Left ventricle myocardium superior (tissue), 1 donor: ENCODE data around the gene CPA3. TPM values are rescaled to one million over a fixed set of nuclear protein-coding genes. Genes with fewer than 3 reads are reported as not detected.

ENCODE experiments used
- ATAC-seq: fragments of 200-7000 bp; cut with Tn5 transposase; one replicate; pipeline ENCODE4 v1.9.1; 2020; ENCODE audit warnings: mild to moderate bottlenecking, moderate library complexity
- DNase-seq: peaks from one replicate; pipeline ENCODE4 v3.0.0-alpha.2; 2020
- intact Hi-C: fragments of 100-400 bp; cut with micrococcal nuclease; formaldehyde crosslinking; loops from one replicate; pipeline ENCODE4 v1.11.0; 2022
- total RNA-seq: library from RNA; stranded (reverse); fragmentation: NEBNext Ultra II Directional; extraction: Animal tissue kit (Norgen Biotek cat#: 25700); gene quantifications from one replicate; pipeline ENCODE4 v1.2.1, GENCODE V29; 2021
- donor health status: DM: no; HTN: yes; CAD: no; lungs with severe emphysema.

CPA3 gene
- total RNA-seq, 1 donor from 2014 or later, result 2.0 TPM

DNA sequence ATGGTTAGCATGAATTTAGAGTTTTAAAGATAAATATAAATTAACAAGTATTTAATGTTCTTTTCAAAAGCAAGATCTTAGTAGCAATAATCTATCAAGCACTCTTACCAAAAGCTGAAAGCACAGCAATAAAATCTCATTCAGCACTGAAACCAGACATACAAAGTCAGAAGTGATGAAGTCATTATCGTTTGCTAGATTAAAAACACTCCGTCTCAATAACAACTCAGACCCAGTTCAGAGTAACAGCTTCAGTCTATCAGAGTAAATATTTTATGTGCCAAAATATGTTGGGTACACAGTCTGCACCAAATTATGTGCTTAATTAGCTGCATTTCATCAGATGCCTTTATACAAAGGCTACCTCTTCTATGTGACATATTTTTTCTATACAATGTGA is 41.6 kb downstream of the CPA3 start:
- ATAC-seq (no peak), DNase-seq (no peak)
- intact Hi-C loops, result no loop called here

DNA sequence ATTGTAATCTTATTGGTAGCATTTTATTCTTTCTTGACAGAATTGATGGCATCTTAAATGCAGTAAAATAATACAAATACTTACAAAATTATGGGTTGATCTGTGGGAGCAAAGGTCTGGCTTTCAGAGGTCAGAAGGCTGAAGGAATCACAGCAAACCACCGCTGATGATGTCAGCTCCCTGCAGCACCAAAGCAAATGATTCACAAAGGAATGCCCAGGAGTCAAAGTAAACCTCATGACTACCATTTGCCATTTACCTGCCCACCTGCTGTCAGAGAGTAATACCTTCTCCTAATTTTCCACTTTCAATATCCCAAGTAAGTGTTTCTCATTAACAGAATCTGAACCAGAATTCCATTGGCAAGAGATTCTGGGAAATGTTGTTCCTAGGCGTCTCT is 46.1 kb downstream of the CPA3 start:
- DNase-seq (no peak), ATAC-seq (no peak)
- intact Hi-C loops, result no loop called here

DNA sequence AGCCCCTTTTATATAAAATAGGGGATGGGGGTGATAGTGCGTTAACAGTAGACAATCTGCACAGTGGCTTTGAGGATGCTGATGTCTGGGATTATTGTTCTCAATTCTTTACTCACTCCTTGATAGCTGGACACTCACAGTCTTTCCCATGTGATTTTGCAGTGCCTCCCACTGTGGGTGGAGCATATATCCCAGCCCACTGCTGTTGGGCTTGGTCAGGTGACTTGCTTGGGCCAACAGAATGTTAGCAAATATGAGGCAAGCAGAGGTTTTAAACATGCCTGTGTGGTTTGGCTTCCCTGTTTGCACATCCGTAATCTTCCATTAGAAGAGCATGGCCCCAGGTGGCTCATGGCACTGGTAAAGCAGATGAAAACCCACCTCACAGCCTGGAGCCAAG is 46.5 kb downstream of the CPA3 start:
- intact Hi-C loops, result no loop called here
- no peak for ATAC-seq
- DNase-seq, result no peak

DNA sequence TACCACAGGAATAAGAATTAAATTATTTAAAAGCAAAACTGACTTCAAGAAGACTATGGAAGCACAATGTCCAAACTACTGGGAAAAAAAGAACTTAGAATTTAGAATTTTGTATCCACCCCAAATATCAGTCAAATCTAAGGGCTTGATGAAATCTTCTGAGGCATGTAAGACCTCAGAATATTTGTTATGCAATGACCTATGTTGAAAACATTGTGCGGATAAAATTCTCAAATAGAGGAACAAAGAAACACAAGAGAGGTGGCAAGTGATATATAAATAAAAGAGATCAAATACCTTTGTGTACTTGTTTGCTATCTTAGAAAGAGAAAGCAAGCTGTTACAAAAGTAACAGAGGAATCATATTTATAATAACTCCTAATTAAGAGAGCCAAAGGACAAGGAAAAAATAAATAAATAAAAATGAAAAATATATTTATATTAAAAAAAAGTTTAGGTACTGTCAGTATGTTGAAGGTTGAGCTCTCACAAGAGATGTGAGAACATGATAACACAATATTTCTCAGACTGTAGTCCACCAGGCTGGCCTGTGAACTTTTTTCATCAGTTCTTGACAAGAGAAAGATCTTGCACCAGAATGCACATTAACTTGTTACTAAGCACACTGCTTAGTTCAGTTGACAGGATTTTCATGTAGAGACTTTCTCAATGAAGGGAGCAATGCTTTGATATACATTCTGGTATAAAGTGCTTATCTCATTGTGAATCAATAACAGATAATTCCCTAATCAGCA is 50.0 kb downstream of the CPA3 start:
- intact Hi-C loops, result no loop called here
- no peak for DNase-seq

DNA sequence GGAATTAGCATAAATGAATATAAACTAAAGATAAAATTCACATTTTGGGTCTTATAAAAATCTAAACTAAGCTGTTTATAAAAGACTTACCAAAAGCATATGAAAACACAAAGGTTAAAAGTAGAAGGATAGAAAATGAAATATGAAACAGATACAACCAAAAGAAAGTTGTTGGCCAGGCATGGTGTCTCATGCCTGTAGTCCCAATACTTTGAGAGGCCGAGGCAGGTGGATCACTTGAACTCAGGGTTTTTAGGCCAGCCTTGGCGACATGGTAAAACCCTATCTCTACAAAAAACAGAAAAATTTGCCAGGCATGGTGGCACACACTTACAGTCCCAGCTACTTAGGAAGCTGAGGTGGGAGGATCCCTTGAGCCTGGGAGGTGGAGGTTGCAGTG is 51.0 kb downstream of the CPA3 start:
- no peak for ATAC-seq
- intact Hi-C loops, result no loop called here

More for the DNA sequence above, 50.0 kb downstream of the CPA3 start:
- ATAC-seq, result no peak

DNA sequence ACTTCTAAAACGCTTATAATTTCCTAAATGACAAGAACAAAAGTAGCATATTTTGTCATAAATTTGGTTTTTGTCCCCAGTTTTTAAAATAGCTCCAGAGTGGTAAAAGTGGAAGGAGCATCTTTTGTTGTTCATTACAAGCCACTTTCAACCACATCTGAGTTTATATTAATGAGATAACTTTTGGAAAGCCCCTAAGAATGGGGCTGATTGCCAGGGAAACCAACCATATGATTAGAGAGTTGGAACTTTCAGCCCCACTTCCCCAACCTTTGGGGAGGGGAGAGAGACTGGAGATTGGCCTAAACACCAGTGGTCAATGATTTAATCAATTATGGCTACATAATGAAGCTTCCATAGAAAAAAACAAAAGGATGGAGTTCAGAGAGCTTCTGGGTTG is 57.4 kb downstream of the CPA3 start:
- intact Hi-C loops, result no loop called here
- DNase-seq (no peak), ATAC-seq (no peak)

More for the DNA sequence above, 51.0 kb downstream of the CPA3 start:
- no peak for DNase-seq

DNA sequence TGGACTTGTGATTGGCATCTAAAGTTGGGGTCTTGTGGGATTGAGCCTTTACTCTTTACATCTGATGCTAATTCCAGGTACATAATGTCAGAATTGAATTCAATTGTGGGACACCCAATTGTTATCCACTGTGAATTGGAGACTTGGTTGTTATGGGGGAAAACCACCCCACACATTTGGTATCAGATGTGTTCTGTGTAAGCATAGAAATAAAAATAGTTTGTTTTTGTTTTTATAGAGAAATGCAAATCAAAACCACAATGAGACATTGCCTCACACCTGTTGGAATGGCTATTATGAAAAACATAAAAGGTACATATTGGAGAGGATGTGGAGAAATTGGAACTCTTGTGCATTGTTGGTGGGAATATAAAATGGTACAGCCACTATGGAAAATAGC is 58.5 kb downstream of the CPA3 start:
- intact Hi-C loops, result no loop called here
- no peak for DNase-seq
- ATAC-seq, result no peak

DNA sequence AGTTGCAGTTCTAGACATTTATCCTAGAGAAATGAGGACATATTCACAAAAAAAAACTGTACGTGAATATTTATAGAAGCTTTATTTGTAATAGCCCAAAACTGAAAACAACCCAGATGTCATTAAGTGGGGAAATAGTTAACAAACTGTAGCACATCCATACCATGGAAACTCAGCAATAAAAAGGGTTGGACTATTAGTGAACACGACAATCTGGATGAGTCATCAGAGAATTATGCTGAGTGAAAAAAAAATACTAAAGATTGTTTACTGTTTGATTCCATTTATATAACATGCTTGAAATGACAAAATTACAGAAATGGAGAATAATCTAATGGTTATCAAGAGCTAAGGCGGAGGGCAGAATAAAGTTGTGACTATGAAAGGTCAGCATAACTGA is 59.5 kb downstream of the CPA3 start:
- ATAC-seq (no peak), DNase-seq (no peak)
- intact Hi-C loops, result no loop called here

DNA sequence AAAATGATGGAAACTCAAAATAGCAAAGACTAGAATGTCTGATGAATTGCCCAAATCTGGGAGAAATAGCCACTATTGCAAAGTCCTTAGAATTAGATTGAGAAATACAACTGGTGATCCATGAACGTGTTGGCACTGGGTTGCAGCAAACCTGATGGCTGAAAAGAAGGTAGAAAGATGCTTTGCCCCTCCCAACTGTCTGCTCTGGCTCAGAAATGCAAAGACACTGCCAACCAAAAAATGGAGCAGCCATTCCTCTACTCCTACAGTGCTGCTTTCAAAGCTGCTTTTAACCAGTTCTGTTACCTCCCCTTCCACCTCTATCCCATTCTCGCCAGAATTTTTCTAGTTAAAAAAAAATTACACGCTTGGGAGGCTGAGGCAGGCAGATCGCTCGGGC is 60.7 kb downstream of the CPA3 start:
- no peak for ATAC-seq
- DNase-seq, result no peak
- intact Hi-C loops, result no loop called here

DNA sequence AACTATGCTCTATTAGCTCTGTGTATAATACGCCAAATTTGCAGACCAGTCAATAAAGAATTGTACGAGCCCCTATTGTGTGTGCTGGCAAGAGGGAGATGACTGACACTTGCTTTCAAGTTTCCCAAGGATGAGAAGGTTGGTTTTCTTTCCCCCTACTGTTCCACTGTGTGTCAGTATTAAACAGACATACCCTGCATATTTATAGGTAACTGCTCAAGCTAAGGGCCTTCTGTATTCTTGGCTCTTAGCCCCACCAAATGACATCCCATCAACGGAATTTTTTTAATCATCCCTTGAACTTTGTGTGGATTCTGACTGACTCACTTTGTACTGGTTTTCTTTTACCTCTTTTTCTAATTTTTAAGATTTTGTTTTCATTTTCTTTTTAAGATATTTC is 65.7 kb downstream of the CPA3 start:
- intact Hi-C loops, result no loop called here

DNA sequence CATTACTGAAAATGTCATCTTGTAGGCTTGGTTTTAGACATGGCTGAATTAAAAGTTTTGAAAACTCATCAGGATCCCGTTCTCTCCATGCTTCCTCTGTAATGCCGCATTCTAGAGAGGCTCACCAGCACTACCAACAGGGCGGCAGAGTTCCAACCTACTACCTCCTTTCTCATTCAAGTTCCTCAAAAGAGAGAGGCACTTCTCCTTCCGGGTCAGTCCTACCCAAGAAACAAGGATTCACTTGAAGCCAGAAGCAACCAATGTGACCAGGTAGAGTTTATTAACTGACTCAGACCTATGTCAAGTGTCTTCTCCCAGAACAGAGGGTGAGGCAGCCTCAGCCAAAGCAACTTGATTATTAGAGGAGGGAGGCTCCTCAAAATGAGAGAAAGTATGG is 66.5 kb downstream of the CPA3 start:
- DNase-seq (no peak), ATAC-seq (no peak)
- intact Hi-C loops, result no loop called here

More for the DNA sequence above, 65.7 kb downstream of the CPA3 start:
- ATAC-seq, result no peak
- no peak for DNase-seq

DNA sequence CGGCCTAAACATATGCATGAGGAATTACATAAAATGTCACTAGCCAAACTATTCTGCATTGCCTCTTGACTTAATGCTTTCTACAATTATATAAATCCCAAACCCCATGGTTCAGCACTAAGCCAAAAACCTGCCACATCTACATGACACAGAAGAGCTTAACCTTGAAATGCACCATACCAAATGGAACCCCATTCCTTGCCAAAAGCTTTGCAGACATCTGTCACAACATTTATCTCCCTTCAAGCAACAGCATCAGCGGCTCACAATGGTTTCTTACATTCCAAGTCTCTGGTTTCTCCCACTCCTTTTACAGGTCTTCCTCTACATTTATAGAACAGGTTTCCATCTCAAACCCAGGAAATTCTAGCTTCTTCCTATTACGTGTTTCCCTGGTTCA is 67.9 kb downstream of the CPA3 start:
- DNase-seq, result no peak
- intact Hi-C loops, result no loop called here
- ATAC-seq, result no peak

DNA sequence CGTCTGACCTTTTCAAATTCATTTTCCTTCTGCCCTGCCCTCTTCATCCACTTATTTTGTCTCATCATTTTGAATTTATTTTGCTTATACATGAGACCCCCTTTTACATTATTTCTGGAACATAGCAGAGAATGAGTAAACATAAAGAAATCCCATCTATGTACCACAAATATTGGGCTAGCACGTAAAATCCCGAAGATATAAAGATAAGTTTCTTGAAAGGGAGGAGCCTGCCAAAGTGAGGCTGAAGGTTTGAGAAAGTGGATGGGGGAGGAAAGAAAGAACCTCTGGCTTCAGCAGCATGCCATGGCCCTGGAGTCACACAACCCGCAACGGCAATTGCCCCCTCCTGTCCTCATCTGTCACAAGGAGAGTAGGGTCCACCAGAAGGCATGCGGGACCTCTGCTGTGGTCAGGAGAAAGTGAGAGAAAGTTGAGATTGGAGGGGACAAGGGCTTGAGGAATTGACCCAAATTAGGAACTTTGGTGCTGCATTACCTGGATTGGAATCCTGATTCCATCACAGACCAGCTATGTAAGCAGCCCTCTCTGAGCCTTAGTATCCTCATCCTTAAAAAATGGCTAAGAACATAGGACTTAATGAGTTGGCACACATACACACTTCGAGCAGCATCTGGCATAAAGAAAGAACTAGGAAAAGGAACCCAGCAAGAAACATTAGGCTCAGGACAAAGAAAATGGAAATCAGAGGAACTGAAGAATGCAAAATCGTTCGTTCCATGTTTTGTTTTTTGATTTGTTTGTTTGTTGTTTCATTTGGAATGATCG is 72.6 kb downstream of the CPA3 start:
- intact Hi-C loops, result no loop called here
- DNase-seq, result no peak
- ATAC-seq, result no peak

DNA sequence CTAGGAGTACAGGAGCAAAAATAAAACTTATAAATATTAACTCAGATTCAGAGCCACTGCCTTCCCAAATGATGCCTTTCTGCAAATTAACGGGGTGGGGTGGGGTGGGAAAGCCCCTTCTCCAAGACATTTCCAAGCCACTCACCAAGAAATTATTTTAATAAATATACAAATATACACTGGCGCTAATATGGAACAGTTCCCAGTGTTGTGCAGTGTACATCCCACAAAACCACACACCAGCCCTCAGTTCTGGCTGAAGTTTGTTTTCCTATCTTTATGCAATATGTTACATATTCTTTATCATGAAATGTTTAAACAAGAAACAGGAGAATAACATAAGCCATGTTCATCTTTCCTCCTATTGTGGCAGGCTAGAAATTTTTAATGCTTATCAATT is 73.2 kb downstream of the CPA3 start:
- DNase-seq, result no peak
- no peak for ATAC-seq
- intact Hi-C loops, result no loop called here

DNA sequence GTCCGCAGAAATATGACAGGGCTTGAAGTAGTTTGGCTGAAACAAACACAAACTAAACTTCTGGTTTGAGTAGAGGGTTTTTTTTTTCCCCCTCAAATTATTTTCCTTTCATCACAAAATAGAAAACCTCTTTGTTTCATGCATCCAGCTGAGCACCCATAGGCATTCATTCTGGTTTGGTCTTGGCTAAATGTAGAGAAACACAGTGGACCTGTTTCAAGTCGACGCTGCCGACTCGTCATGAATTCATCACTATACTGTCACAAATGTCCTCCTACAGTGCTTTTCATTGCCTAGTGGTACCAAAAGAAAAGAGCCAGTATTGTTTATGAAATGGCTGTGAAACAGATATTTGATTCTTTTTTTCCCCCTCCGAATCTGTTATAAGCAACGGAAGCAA is 73.8 kb downstream of the CPA3 start:
- intact Hi-C loops, result no loop called here
- ATAC-seq (no peak), DNase-seq (no peak)

DNA sequence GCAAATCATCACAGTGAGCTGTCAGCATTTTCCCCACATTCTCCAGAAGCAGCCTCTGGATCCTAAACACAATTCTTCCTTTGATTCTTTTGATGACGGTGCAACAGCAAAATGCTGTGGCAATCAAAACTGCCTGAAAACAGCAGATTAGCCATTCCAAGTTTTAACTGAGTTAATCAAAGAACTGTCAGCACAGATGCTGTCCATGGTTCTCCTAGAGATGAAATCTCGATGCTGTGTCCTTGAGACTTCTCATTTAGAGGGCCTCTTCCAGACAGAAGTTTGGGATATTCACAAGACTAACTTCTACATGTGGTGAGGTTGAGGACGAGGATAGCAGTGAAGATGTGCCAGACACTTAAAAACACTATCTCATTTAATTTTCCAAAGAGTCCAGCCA is 75.9 kb downstream of the CPA3 start:
- intact Hi-C loops, result no loop called here
- no peak for ATAC-seq
- DNase-seq, result no peak

DNA sequence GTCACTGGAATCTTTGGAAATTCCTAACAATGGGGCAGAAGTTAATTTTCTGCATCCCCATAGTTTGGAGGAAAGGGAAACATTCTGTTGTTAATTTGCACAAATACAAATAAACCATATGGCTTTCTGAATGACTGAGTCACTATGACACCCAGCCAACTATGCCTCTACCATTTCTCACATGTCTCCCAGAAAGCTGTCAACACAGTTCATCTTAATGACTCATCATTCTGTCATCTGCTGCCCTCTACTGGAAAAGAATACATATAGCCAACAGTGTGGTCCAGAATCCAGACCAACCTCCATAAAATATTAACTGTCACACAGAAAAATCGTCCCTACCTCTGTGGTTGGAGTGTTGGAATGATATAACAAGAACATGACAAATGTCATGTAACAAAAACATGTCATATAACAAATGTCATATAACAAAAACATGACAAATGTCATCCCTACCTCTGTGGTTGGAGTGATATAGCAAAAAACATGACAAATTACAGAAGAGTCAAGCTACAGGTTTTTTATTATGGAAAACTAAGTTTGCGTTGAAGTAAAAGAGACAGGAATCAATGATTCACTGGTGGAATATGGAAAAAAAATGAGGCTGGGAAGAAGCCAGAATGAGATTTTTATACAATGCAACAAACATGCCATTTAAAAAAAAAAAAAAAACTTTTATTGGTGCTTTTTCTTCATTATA is 78.6 kb downstream of the CPA3 start:
- intact Hi-C loops, result no loop called here
- peak; percentile 90 for ATAC-seq
- DNase-seq, result no peak

DNA sequence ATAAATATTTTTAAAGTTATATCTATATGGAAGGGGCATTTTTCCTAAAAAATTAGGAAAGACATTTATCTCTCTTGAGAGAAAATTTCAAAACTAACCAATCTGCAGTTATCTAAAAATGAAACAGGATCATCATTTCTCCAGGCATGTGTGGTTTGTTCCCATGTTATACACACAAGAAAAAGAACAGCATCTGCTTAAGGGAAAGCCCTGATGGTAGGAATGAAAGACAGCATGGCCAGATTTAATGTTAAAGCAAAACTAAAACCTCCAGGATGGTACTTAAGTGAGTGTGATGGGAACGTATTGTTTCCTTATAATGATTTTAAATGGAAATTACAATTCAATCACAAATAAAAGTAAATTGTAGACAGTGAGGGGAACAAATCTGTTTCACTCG is 80.0 kb downstream of the CPA3 start:
- intact Hi-C loops, result loop anchor here (5.0 kb wide), 1 partner anchor 83 kb away; no protein-coding TSS in a partner anchor
- DNase-seq (no peak), ATAC-seq (no peak)
